HCT116 (cell line): ENCODE measurements around the gene CAPN3. TPM values are rescaled to one million over a fixed set of nuclear protein-coding genes. Genes with fewer than 3 reads are reported as not detected.

Experiments
- ATAC-seq: fragments of 200-7000 bp; cut with Tn5 transposase; 2 replicates; pipeline ENCODE4 v1.9.1; 2020; ENCODE audit warnings: mild to moderate bottlenecking, moderate library complexity
- BruUV-seq: library from RNA; stranded (reverse); fragments of 400-500 nt; replicated peaks from 2 replicates; lab custom pipeline; 2021; lab: Mats Ljungman, UMichigan
- CTCF ChIA-PET: fragments of 300-600 bp; sonication (Branson Sonifier 250); formaldehyde crosslinking; loops from one replicate; lab custom pipeline; 2021; ENCODE audit warnings: antibody characterized with exemption; lab: Charles Lee
- POLR2A ChIA-PET: fragments of 300-600, 350-600 bp; sonication (Branson Sonifier 250); formaldehyde crosslinking; loops from one replicate; lab custom pipeline; 2021; ENCODE audit warnings: antibody characterized with exemption; lab: Charles Lee
- RAD21 ChIA-PET, 2 experiments: fragments of 300-600 bp; sonication (Branson Sonifier 250); formaldehyde crosslinking; loops; one replicate each; lab custom pipeline; 2023; ENCODE audit warnings: low total read pairs in 2 of 2; ENCODE audit not compliant: uncharacterized antibody in 2 of 2, unreplicated experiment in 2 of 2, low non-redundant PET in 1 of 2; lab: Charles Lee
- DNase-seq: peaks from one replicate; pipeline ENCODE4 v3.0.0-alpha.2; 2010; ENCODE audit warnings: low read depth, low spot score
- H2AFZ ChIP-seq: fragments of 200-600 bp; shearing (Covaris generic), sonication (generic); 2 replicates; pipeline ENCODE4 v1.6.1; 2017; ENCODE audit warnings: low read depth, mixed run types, mixed read lengths, antibody characterized with exemption, low read length; ENCODE audit not compliant: poor library complexity, severe bottlenecking
- H3K27ac ChIP-seq: 2 replicates; pipeline ENCODE4 v1.5.1; 2012; ENCODE audit warnings: low read depth, low read length
- H3K27me3 ChIP-seq: fragments of 200-600 bp; sonication (generic); 2 replicates; pipeline ENCODE4 v1.6.1; 2016; ENCODE audit warnings: mixed run types, low read length, mixed read lengths; ENCODE audit not compliant: insufficient read depth
- H3K36me3 ChIP-seq, 2 experiments: fragments of 200-500 bp in 1 of 2; fragments of 200-600 bp in 1 of 2; sonication (Bioruptor generic) in 1 of 2; sonication (generic) in 1 of 2; 2 replicates each; pipeline versions ENCODE4 v1.5.1 to v1.6.1; 2014 to 2016; ENCODE audit warnings: low read length in 2 of 2, inconsistent platforms in 1 of 2, mixed read lengths in 1 of 2, mixed run types in 1 of 2; ENCODE audit not compliant: insufficient read depth in 2 of 2, control insufficient read depth in 1 of 2
- H3K4me1 ChIP-seq, 2 experiments: fragments of 200-600 bp in 1 of 2; sonication (generic) in 1 of 2; 2 replicates each; pipeline versions ENCODE4 v1.5.1 to v1.6.1; 2012 to 2017; ENCODE audit warnings: low read length in 2 of 2, inconsistent platforms in 1 of 2, mild to moderate bottlenecking in 1 of 2, mixed read lengths in 1 of 2, mixed run types in 1 of 2, moderate library complexity in 1 of 2; ENCODE audit not compliant: insufficient read depth in 2 of 2, control insufficient read depth in 1 of 2
- H3K4me2 ChIP-seq: fragments of 200-600 bp; sonication (generic); 2 replicates; pipeline ENCODE4 v1.6.1; 2017; ENCODE audit warnings: mixed run types, low read length, mixed read lengths
- H3K4me3 ChIP-seq, 2 experiments: fragments of 200-600 bp in 1 of 2; sonication (generic) in 1 of 2; replicated peaks in 1 of 2; 2 replicates each; pipeline ENCODE4 v1.5.1; 2011 to 2016; ENCODE audit warnings: low read length in 2 of 2, control low read depth in 1 of 2, low read depth in 1 of 2, mild to moderate bottlenecking in 1 of 2, mixed read lengths in 1 of 2, mixed run types in 1 of 2
- H3K79me2 ChIP-seq: fragments of 200-600 bp; sonication (generic); 2 replicates; pipeline ENCODE4 v1.6.1; 2017; ENCODE audit warnings: mild to moderate bottlenecking, mixed run types, low read length, moderate library complexity, mixed read lengths; ENCODE audit not compliant: insufficient read depth
- H3K9ac ChIP-seq: fragments of 200-600 bp; sonication (generic); 2 replicates; pipeline ENCODE4 v1.6.1; 2016; ENCODE audit warnings: low read length, mixed read lengths
- H3K9me2 ChIP-seq: fragments of 200-600 bp; sonication (generic), shearing (Covaris generic); 2 replicates; pipeline ENCODE4 v1.6.1; 2017; ENCODE audit warnings: mixed run types, mild to moderate bottlenecking, moderate library complexity; ENCODE audit not compliant: insufficient read depth
- H3K9me3 ChIP-seq, 2 experiments: fragments of 200-500 bp in 1 of 2; fragments of 200-600 bp in 1 of 2; sonication (Bioruptor generic) in 1 of 2; sonication (generic) in 1 of 2; 2 replicates each; pipeline ENCODE4 v1.6.1; 2014 to 2017; ENCODE audit warnings: low read length in 2 of 2, mixed read lengths in 2 of 2, inconsistent platforms in 1 of 2, low read depth in 1 of 2, mild to moderate bottlenecking in 1 of 2, mixed run types in 1 of 2, moderate library complexity in 1 of 2; ENCODE audit not compliant: control insufficient read depth in 1 of 2, insufficient read depth in 1 of 2
- H4K20me1 ChIP-seq: fragments of 200-600 bp; sonication (generic), shearing (Covaris generic); 2 replicates; pipeline ENCODE4 v1.6.1; 2017; ENCODE audit warnings: mixed run types, mild to moderate bottlenecking, moderate library complexity; ENCODE audit not compliant: insufficient read depth
- CBX3 ChIP-seq: IDR thresholded peaks from 2 replicates; pipeline ENCODE4 v1.6.1; 2012; ENCODE audit warnings: low read depth
- CEBPB ChIP-seq: IDR thresholded peaks from 2 replicates; pipeline ENCODE4 v1.6.1; 2012; ENCODE audit warnings: low read depth
- EGR1 ChIP-seq: IDR thresholded peaks from 2 replicates; pipeline ENCODE4 v1.6.1; 2012; ENCODE audit warnings: low read depth
- ELF1 ChIP-seq: IDR thresholded peaks from 2 replicates; pipeline ENCODE4 v1.6.1; 2012; ENCODE audit warnings: low read depth, borderline replicate concordance
- EZH2 ChIP-seq: fragments of 200-600 bp; sonication (generic); IDR thresholded peaks from 2 replicates; pipeline ENCODE4 v1.6.1; 2017; ENCODE audit warnings: antibody characterized with exemption, mixed run types
- EZH2phosphoT487 ChIP-seq: fragments of 200-600 bp; IDR thresholded peaks from 2 replicates; pipeline ENCODE4 v1.6.1; 2018; ENCODE audit warnings: antibody characterized with exemption, borderline replicate concordance
- FOSL1 ChIP-seq: IDR thresholded peaks from 2 replicates; pipeline ENCODE4 v1.6.1; 2012; ENCODE audit warnings: low read depth
- POLR2A ChIP-seq: IDR thresholded peaks from 2 replicates; pipeline ENCODE4 v1.7.0; 2011; ENCODE audit warnings: borderline replicate concordance; ENCODE audit not compliant: insufficient read depth, insufficient read length; ENCODE audit errors: extremely low read depth
- POLR2AphosphoS5 ChIP-seq: IDR thresholded peaks from 2 replicates; pipeline ENCODE4 v1.6.1; 2011; ENCODE audit warnings: mild to moderate bottlenecking, low read depth, low read length, moderate library complexity
- RAD21 ChIP-seq: IDR thresholded peaks from 2 replicates; pipeline ENCODE4 v1.6.1; 2012; ENCODE audit warnings: low read depth, mild to moderate bottlenecking
- SP1 ChIP-seq: IDR thresholded peaks from 2 replicates; pipeline ENCODE4 v1.6.1; 2012; ENCODE audit warnings: low read depth
- SRF ChIP-seq: IDR thresholded peaks from 2 replicates; pipeline ENCODE4 v1.6.1; 2012; ENCODE audit warnings: low read depth
- YY1 ChIP-seq: IDR thresholded peaks from 2 replicates; pipeline ENCODE4 v1.6.1; 2011; ENCODE audit warnings: low read length, low read depth, moderate library complexity, mild to moderate bottlenecking; ENCODE audit not compliant: insufficient replicate concordance; ENCODE audit errors: extremely low read depth
- ZFX ChIP-seq: fragments of 450-650 bp; IDR thresholded peaks from 2 replicates; pipeline ENCODE4 v1.6.1; 2017
- ZNF274 ChIP-seq: fragments of 200-500 bp; sonication (Bioruptor generic); IDR thresholded peaks from 2 replicates; pipeline ENCODE4 v1.6.1; 2014; ENCODE audit warnings: mild to moderate bottlenecking, low read depth, low read length, inconsistent platforms
- intact Hi-C: fragments of 100-400 bp; cut with micrococcal nuclease; formaldehyde crosslinking; loops from 2 replicates; pipeline ENCODE4 v1.10.0; 2022
- total RNA-seq: library from RNA; stranded (reverse); gene quantifications from one replicate; pipeline ENCODE4 v1.2.1, GENCODE V29; 2021; ENCODE audit not compliant: unreplicated experiment
- TF ChIP-seq, protein P1 (sequence below): IDR thresholded peaks from 2 replicates; pipeline ENCODE4 v1.6.1; 2012
- TF ChIP-seq, protein P2 (sequence below): IDR thresholded peaks from 2 replicates; pipeline ENCODE4 v1.6.1; 2012; ENCODE audit warnings: low read depth
- TF ChIP-seq, protein P3 (sequence below): IDR thresholded peaks from 2 replicates; pipeline ENCODE4 v1.6.1; 2011; ENCODE audit warnings: mild to moderate bottlenecking, low read length, moderate library complexity; ENCODE audit not compliant: insufficient replicate concordance; ENCODE audit errors: extremely low read depth
- TF ChIP-seq, protein P4 (sequence below): IDR thresholded peaks from 2 replicates; pipeline ENCODE4 v1.6.1; 2012

Gene CAPN3
- total RNA-seq, 1 experiment from 2014 or later = 1.8 TPM

DNA sequence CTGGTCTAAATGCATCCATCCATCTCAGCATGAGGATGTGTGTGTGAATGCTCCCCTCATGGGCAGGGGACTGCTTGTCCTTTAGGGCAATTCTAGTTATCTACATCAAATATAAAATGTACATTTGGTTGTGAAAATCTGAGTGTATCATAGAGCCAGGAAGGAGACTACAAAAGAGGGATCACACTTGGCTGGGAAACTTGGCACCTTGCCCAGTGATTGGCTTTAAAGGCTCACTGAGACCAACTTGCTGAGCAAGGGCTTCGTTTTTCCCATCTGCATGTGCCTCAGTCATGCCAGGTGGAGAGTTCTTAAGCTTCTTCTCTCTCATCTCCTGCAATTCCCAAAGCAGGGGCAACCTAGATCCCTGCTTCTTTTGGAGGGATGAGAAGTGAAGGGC lies 5.2 kb downstream of the CAPN3 start:
- Histone ChIP-seq H3K4me2 (no peak overlapping the region), H3K36me3 (no peaks in the 10 kb centered on the region), H3K4me1 (no peaks in the 10 kb centered on the region), H3K4me3 (no peak overlapping the region), H3K27ac (no peak overlapping the region), H3K9ac (no peak overlapping the region), H3K27me3 (no peaks in the 10 kb centered on the region), H2AFZ (no peak overlapping the region), H3K9me3 (no peaks in the 10 kb centered on the region), H3K79me2 (no peaks in the 10 kb centered on the region), H4K20me1 (no peaks in the 10 kb centered on the region), H3K9me2 (no peaks in the 10 kb centered on the region)
- ATAC-seq (no peak), DNase-seq (no peak)
- no TSS peak for BruUV-seq
- ChIA-PET CTCF (interaction anchor here (1.0 kb wide), 1 partner anchor 21 kb away, joined by 5 read pairs; no protein-coding TSS in a partner anchor), RAD21 (no interaction called here), POLR2A (no interaction called here)
- intact Hi-C loops = no loop called here
- TF ChIP-seq, protein P1, sequence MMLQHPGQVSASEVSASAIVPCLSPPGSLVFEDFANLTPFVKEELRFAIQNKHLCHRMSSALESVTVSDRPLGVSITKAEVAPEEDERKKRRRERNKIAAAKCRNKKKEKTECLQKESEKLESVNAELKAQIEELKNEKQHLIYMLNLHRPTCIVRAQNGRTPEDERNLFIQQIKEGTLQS = no peak
- TF ChIP-seq SP1 (no peak), EZH2phosphoT487 (no peak), ZFX (no peak), EZH2 (no peak), CBX3 (no peak), ZNF274 (no peak), POLR2A (no peak), EGR1 (no peak), YY1 (no peak), RAD21 (no peak), FOSL1 (no peak), CEBPB (no peak), POLR2AphosphoS5 (no peak), ELF1 (no peak), SRF (no peak)
- TF ChIP-seq, protein P2, sequence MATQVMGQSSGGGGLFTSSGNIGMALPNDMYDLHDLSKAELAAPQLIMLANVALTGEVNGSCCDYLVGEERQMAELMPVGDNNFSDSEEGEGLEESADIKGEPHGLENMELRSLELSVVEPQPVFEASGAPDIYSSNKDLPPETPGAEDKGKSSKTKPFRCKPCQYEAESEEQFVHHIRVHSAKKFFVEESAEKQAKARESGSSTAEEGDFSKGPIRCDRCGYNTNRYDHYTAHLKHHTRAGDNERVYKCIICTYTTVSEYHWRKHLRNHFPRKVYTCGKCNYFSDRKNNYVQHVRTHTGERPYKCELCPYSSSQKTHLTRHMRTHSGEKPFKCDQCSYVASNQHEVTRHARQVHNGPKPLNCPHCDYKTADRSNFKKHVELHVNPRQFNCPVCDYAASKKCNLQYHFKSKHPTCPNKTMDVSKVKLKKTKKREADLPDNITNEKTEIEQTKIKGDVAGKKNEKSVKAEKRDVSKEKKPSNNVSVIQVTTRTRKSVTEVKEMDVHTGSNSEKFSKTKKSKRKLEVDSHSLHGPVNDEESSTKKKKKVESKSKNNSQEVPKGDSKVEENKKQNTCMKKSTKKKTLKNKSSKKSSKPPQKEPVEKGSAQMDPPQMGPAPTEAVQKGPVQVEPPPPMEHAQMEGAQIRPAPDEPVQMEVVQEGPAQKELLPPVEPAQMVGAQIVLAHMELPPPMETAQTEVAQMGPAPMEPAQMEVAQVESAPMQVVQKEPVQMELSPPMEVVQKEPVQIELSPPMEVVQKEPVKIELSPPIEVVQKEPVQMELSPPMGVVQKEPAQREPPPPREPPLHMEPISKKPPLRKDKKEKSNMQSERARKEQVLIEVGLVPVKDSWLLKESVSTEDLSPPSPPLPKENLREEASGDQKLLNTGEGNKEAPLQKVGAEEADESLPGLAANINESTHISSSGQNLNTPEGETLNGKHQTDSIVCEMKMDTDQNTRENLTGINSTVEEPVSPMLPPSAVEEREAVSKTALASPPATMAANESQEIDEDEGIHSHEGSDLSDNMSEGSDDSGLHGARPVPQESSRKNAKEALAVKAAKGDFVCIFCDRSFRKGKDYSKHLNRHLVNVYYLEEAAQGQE = no peak
- TF ChIP-seq, protein P3, sequence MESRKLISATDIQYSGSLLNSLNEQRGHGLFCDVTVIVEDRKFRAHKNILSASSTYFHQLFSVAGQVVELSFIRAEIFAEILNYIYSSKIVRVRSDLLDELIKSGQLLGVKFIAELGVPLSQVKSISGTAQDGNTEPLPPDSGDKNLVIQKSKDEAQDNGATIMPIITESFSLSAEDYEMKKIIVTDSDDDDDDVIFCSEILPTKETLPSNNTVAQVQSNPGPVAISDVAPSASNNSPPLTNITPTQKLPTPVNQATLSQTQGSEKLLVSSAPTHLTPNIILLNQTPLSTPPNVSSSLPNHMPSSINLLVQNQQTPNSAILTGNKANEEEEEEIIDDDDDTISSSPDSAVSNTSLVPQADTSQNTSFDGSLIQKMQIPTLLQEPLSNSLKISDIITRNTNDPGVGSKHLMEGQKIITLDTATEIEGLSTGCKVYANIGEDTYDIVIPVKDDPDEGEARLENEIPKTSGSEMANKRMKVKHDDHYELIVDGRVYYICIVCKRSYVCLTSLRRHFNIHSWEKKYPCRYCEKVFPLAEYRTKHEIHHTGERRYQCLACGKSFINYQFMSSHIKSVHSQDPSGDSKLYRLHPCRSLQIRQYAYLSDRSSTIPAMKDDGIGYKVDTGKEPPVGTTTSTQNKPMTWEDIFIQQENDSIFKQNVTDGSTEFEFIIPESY = no peak
- TF ChIP-seq, protein P4, sequence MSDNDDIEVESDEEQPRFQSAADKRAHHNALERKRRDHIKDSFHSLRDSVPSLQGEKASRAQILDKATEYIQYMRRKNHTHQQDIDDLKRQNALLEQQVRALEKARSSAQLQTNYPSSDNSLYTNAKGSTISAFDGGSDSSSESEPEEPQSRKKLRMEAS = no peak
